T-cell (primary cell): ENCODE results near the gene NOL11. TPM values are rescaled to one million over a fixed set of nuclear protein-coding genes. Genes with fewer than 3 reads are reported as not detected.
"Not testable (repeated sequence)": the region's sequence is repeated elsewhere in the genome, so short reads cannot be mapped to it uniquely, and the experiment has no call there.

Source experiments
- ATAC-seq, 4 experiments: fragments of 200-7000 bp in 3 of 4; fragments of 150-1000 bp in 1 of 4; cut with Tn5 transposase; replicated peaks in 1 of 4; 1 replicate in 3 of 4; 2 replicates in 1 of 4; pipeline ENCODE4 v1.10.0; 2021; ENCODE audit warnings: moderate library complexity in 3 of 4, mild to moderate bottlenecking in 2 of 4, moderate number of reproducible peaks in 1 of 4
- CTCF ChIA-PET, 2 donors: fragments of 300-600 bp; sonication (Branson Sonifier 250); formaldehyde crosslinking; loops; one replicate each; lab custom pipeline; 2022; ENCODE audit warnings: antibody characterized with exemption in 2 of 2; lab: Charles Lee
- POLR2A ChIA-PET, 2 donors: fragments of 300-600 bp; sonication (Branson Sonifier 250); formaldehyde crosslinking; loops; one replicate each; lab custom pipeline; 2022; ENCODE audit warnings: antibody characterized with exemption in 2 of 2; lab: Charles Lee
- DNase-seq, 35 experiments: peaks; one replicate each; pipeline versions ENCODE4 v3.0.0 to v3.0.0-alpha.2; 2013 to 2023
- H3K27ac ChIP-seq: one replicate; pipeline ENCODE4 v1.5.1; 2013; ENCODE audit warnings: low read length
- H3K27me3 ChIP-seq, 2 experiments: replicated peaks in 1 of 2; 1 replicate in 1 of 2; 2 replicates in 1 of 2; pipeline versions ENCODE4 v1.6.1 to v1.7.0; 2013; ENCODE audit warnings: low read length in 1 of 2, mixed read lengths in 1 of 2; ENCODE audit not compliant: control insufficient read depth in 2 of 2, insufficient read depth in 2 of 2; ENCODE audit errors: extremely low read depth in 1 of 2
- H3K36me3 ChIP-seq, 2 donors: 1 replicate in 1 of 2; 2 replicates in 1 of 2; pipeline versions ENCODE4 v1.6.1 to v1.7.0; 2013; ENCODE audit warnings: low read length in 1 of 2; ENCODE audit not compliant: control insufficient read depth in 2 of 2, insufficient read depth in 1 of 2; ENCODE audit errors: extremely low read depth in 1 of 2
- H3K4me1 ChIP-seq, 2 experiments: 1 replicate in 1 of 2; 2 replicates in 1 of 2; pipeline versions ENCODE4 v1.6.1 to v1.7.0; 2013; ENCODE audit warnings: low read length in 2 of 2, mixed read lengths in 1 of 2; ENCODE audit not compliant: insufficient read depth in 2 of 2, control insufficient read depth in 1 of 2; ENCODE audit errors: extremely low read depth in 1 of 2
- H3K4me3 ChIP-seq, 2 donors: 1 replicate in 1 of 2; 2 replicates in 1 of 2; pipeline versions ENCODE4 v1.5.1 to v1.7.0; 2013; ENCODE audit warnings: mild to moderate bottlenecking in 2 of 2, low read length in 1 of 2, moderate library complexity in 1 of 2; ENCODE audit not compliant: control insufficient read depth in 1 of 2; ENCODE audit errors: extremely low read depth in 1 of 2
- H3K9me3 ChIP-seq: 2 replicates; pipeline ENCODE4 v1.7.0; 2013
- H3K27ac Mint-ChIP-seq, 2 donors: one replicate each; pipeline ENCODE4 v1.8.0; 2020 to 2021; ENCODE audit warnings: mild to moderate bottlenecking in 2 of 2, mixed read lengths in 2 of 2
- H3K27me3 Mint-ChIP-seq, 2 donors: one replicate each; pipeline ENCODE4 v1.8.0; 2021 to 2022; ENCODE audit warnings: mixed read lengths in 2 of 2
- H3K36me3 Mint-ChIP-seq: one replicate; pipeline ENCODE4 v1.8.0; 2021; ENCODE audit warnings: mixed read lengths
- H3K4me1 Mint-ChIP-seq, 3 donors: one replicate each; pipeline ENCODE4 v1.8.0; 2020 to 2022; ENCODE audit warnings: mixed read lengths in 3 of 3, mild to moderate bottlenecking in 1 of 3
- H3K4me3 Mint-ChIP-seq, 3 donors: one replicate each; pipeline ENCODE4 v1.8.0; 2020 to 2022; ENCODE audit warnings: mild to moderate bottlenecking in 3 of 3, mixed read lengths in 3 of 3, moderate library complexity in 3 of 3
- H3K9me3 Mint-ChIP-seq, 3 donors: one replicate each; pipeline ENCODE4 v1.8.0; 2020 to 2022; ENCODE audit warnings: mixed read lengths in 3 of 3
- WGBS: methylation state at CpG from one replicate; pipeline ENCODE4 v1.1.5; 2013; ENCODE audit warnings: missing lambda C conversion rate; ENCODE audit not compliant: insufficient coverage; 5-methylcytosine and 5-hydroxymethylcytosine counted together
- total RNA-seq, 35 experiments: library from RNA in 6 of 35; stranded (reverse) in 6 of 35; fragments of 120-200 nt in 1 of 35; gene quantifications; one replicate each; pipeline versions ENCODE4 v1.2.1 to v1.2.4 and lab custom pipeline; 2013 to 2026

NOL11 gene
- total RNA-seq, 5 donors from 2014 or later (not counting 1 experiment from before 2014, with no cell fraction given), result 52.0 to 69.0 (median 58.8) TPM

DNA sequence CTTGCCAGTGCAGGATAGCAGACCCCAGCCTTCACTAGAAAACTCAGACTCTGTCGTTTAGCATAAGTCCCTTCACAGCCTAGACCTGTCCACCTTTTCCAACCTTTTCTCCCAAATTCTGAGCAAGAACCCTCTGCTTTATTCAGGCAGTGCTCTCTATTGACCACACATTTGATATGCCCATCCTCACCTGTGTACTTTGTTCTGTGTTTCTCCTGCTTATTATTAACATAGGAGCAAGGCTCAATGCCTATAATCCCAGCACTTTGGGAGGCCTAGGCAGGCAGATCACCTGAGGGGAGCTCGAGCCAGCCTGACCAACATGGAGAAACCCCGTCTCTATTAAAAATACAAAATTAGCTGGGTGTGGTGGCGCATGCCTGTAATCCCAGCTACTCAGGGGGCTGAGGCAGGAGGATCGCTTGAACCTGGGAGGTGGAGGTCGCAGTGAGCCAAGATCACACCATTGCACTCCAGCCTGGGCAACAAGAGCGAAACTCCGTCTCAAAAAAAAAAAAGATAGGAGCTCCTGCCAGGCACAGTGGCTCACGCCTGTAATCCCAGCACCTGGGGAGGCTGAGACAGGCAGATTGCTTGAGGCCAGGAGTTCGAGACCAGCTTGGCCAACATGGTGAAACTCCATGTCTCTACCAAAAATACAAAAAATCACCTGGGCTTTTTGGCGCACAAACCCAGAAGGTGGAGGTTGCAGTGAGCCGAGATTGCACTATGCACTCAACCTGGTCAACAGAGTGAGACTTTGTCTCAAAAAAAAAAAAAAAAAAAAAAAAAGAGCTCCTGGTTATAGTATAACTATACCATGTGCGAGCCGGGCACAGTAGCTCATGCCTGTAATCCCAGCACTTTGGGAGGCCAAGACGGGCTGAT, 9.7 kb downstream of the NOL11 start:
- not testable (repeated sequence) for H3K4me3 ChIP-seq, H3K9me3 ChIP-seq, ATAC-seq, H3K9me3 Mint-ChIP-seq, H3K27me3 ChIP-seq, H3K27ac ChIP-seq, H3K27me3 Mint-ChIP-seq, DNase-seq
- WGBS, result 100% methylated on average over 5 of the region's 15 CpGs
- POLR2A ChIA-PET, result interaction anchor here (0.6 kb wide), 3 partner anchors 376 to 704 kb away, joined by 3 to 5 read pairs (median 3); no protein-coding TSS in a partner anchor
- H3K4me1 ChIP-seq, result peaks cover 11 to 18% of the 10 kb centered on the region in 2 experiments
- Mint-ChIP-seq H3K4me3 (peak overlapping the region in 1 of 3 donors; percentile 64), H3K4me1 (peaks cover 30 to 43% (median 34%) of the 10 kb centered on the region in 3 donors), H3K27ac (peak overlapping the region; percentile 79 to 88), H3K36me3 (peaks cover 60% of the 10 kb centered on the region)
- peaks cover 9 to 76% of the 10 kb centered on the region in 2 donors for H3K36me3 ChIP-seq
- CTCF ChIA-PET, result interaction anchor here (0.6 kb wide), 2 partner anchors 10 to 237 kb away, joined by 4 to 6 read pairs; no protein-coding TSS in a partner anchor

DNA sequence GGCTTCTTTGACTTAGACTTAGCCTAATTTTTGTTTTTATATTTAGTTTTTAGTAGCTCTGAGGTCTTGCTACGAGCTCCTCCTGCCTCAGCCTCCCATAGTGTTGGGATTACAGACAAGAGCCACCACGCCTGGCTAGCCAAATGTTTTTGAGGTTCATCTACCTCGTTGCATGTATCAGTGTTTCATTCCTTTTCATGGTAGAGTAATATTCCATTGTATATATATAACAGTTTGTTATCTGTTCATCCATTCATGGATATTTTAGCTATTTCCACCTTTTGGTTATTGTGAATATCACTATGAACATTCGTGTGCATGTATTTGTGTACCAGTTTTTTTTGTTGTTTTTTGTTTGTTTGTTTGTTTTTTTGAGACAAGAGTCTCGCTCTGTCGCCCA, 12.2 kb downstream of the NOL11 start:
- no peak for ATAC-seq
- 94% methylated on average over 4 of the region's 6 CpGs for WGBS
- no peak overlapping the region for H3K27ac ChIP-seq
- H3K27me3 Mint-ChIP-seq, result no peaks in the 10 kb centered on the region
- no peak overlapping the region for H3K27ac Mint-ChIP-seq
- peaks cover 47 to 54% (median 48%) of the 10 kb centered on the region in 3 donors for H3K4me1 Mint-ChIP-seq
- peaks cover 68% of the 10 kb centered on the region for H3K36me3 Mint-ChIP-seq
- no peak overlapping the region for H3K4me3 Mint-ChIP-seq
- no peak overlapping the region for H3K4me3 ChIP-seq
- peaks cover 10 to 11% of the 10 kb centered on the region in 2 experiments for H3K4me1 ChIP-seq
- H3K27me3 ChIP-seq, result no peaks in the 10 kb centered on the region
- no peaks in the 10 kb centered on the region for H3K9me3 Mint-ChIP-seq
- no peak for DNase-seq
- ChIA-PET POLR2A (interaction anchor here (0.6 kb wide), 2 partner anchors 18 to 354 kb away, joined by 3 to 4 read pairs; no protein-coding TSS in a partner anchor), CTCF (interaction anchor here in 1 of 2 donors (0.6 kb wide), 1 partner anchor 9 kb away, joined by 3 read pairs; no protein-coding TSS in a partner anchor)
- no peaks in the 10 kb centered on the region for H3K9me3 ChIP-seq
- H3K36me3 ChIP-seq, result peaks cover 10 to 81% of the 10 kb centered on the region in 2 donors

DNA sequence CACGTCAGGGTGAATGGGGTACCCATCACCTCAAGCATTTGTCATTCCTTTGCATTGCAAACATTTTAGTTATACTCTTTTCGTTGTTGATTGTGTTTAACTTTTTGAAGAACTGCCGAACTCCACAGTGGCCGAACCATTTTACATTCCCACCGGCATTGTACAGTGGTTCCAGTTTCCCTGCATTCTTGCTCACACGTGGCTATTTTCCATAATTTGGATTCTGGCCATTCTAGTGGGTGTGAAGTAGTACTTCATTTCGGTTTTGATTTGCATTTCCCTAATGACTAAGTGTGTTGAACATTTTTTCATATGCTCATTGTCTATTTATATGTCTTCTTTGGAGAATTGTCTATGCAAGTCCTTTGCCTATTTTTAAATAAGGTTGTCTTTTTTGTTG, 13.0 kb downstream of the NOL11 start:
- Mint-ChIP-seq H3K9me3 (no peaks in the 10 kb centered on the region), H3K27me3 (no peaks in the 10 kb centered on the region), H3K36me3 (peaks cover 61% of the 10 kb centered on the region), H3K27ac (no peak overlapping the region), H3K4me1 (peaks cover 39 to 47% (median 40%) of the 10 kb centered on the region in 3 donors), H3K4me3 (no peak overlapping the region)
- ATAC-seq (no peak), DNase-seq (no peak)
- CTCF ChIA-PET, result no interaction called here
- Histone ChIP-seq H3K36me3 (peaks cover 10 to 81% of the 10 kb centered on the region in 2 donors), H3K4me1 (peaks cover 3 to 5% of the 10 kb centered on the region in 2 experiments), H3K27ac (no peak overlapping the region), H3K4me3 (no peak overlapping the region), H3K27me3 (no peaks in the 10 kb centered on the region), H3K9me3 (no peaks in the 10 kb centered on the region)
- POLR2A ChIA-PET, result no interaction called here
- WGBS, result no CpG with 5 or more reads among the region's 7 CpGs

DNA sequence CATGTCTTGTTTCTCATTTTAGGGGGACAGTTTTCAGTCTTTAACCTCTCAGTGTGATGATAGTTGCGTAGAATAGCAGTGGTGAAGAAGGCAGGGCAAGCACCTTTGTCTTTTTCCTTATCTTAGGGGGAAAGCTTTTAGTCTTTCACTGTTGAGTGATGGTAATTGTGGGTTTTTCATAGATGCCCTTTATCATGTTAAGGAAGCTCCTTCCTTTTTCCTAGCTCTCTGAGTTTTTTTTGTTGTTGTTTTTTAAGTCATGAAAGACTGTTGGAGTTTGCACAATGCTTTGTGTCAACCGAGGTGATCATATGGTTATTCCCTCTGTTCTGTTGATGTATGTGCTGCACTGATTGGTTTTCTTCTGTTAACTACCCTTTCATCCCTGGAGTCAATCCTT, 15.7 kb downstream of the NOL11 start:
- no CpG with 5 or more reads among the region's 2 CpGs for WGBS
- H3K27ac ChIP-seq, result no peak overlapping the region
- H3K27me3 Mint-ChIP-seq, result no peaks in the 10 kb centered on the region
- H3K4me3 ChIP-seq, result no peak overlapping the region
- DNase-seq (no peak), ATAC-seq (no peak)
- H3K9me3 Mint-ChIP-seq, result no peaks in the 10 kb centered on the region
- no peaks in the 10 kb centered on the region for H3K4me1 ChIP-seq
- H3K36me3 Mint-ChIP-seq, result peaks cover 67% of the 10 kb centered on the region
- POLR2A ChIA-PET, result interaction anchor here in 1 of 2 donors (0.6 kb wide), 1 partner anchor 242 kb away, joined by 4 read pairs; no protein-coding TSS in a partner anchor
- peaks cover 9 to 83% of the 10 kb centered on the region in 2 donors for H3K36me3 ChIP-seq
- no peak overlapping the region for H3K4me3 Mint-ChIP-seq
- peaks cover 25 to 30% (median 26%) of the 10 kb centered on the region in 3 donors for H3K4me1 Mint-ChIP-seq
- no peaks in the 10 kb centered on the region for H3K9me3 ChIP-seq
- H3K27ac Mint-ChIP-seq, result peak overlapping the region; percentile 19 to 44
- no peaks in the 10 kb centered on the region for H3K27me3 ChIP-seq
- CTCF ChIA-PET, result no interaction called here

DNA sequence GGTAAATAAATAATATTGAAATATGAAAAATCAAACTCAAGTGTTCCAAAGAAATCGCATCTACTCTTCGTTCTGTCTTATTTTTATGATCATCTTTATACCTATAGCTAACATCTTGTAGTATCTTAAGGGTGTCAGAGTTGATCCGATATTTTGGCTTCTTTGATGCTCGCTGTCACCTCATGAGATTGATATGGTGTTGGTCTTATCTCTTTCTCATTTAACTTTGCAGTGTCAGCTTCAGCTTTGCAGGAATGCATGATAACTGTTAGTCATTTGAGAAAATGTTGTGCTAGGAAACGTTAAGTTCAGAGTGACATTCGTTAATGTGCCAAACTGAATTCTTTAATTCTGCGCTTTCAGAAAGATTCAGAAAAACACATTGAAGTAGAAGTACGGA, 19.4 kb downstream of the NOL11 start:
- ChIA-PET CTCF (no interaction called here), POLR2A (no interaction called here)
- Mint-ChIP-seq H3K27ac (no peak overlapping the region), H3K9me3 (no peaks in the 10 kb centered on the region), H3K4me3 (no peak overlapping the region), H3K4me1 (peaks cover 19 to 22% (median 19%) of the 10 kb centered on the region in 3 donors), H3K36me3 (peaks cover 53% of the 10 kb centered on the region), H3K27me3 (no peaks in the 10 kb centered on the region)
- no peaks in the 10 kb centered on the region for H3K27me3 ChIP-seq
- 100% methylated on average over 4 of the region's 8 CpGs for WGBS
- H3K36me3 ChIP-seq, result peaks cover 15 to 87% of the 10 kb centered on the region in 2 donors
- no peak overlapping the region for H3K4me3 ChIP-seq
- H3K4me1 ChIP-seq, result no peaks in the 10 kb centered on the region
- DNase-seq (no peak), ATAC-seq (no peak)
- H3K27ac ChIP-seq, result no peak overlapping the region
- H3K9me3 ChIP-seq, result no peaks in the 10 kb centered on the region

DNA sequence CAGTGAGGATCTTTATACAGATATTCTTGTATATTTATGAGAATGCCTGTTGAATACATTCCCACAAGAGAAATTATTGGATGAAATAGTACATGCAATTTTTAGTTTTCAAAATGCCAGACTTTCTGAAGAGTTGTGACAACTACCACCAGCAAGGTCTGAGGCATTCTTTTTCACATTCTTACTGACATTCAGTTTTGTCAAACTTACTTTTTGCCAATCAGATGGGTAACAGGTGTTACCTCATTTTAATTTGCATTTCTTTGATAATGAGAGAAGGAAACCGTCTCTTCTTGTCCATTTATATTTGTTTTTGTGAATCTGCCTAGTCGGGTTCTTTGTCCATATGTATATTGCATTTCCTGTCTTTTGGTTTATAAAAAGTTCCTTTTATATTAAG, 24.3 kb downstream of the NOL11 start:
- H3K4me3 Mint-ChIP-seq, result no peak overlapping the region
- H3K9me3 ChIP-seq, result no peaks in the 10 kb centered on the region
- peaks cover 42% of the 10 kb centered on the region for H3K36me3 Mint-ChIP-seq
- ChIA-PET CTCF (no interaction called here), POLR2A (no interaction called here)
- no peak overlapping the region for H3K27ac ChIP-seq
- no peak for ATAC-seq
- no peaks in the 10 kb centered on the region for H3K4me1 ChIP-seq
- peaks cover 9 to 78% of the 10 kb centered on the region in 2 donors for H3K36me3 ChIP-seq
- H3K9me3 Mint-ChIP-seq, result no peaks in the 10 kb centered on the region
- H3K27ac Mint-ChIP-seq, result no peak overlapping the region
- DNase-seq, result no peak
- no peaks in the 10 kb centered on the region for H3K27me3 ChIP-seq
- H3K27me3 Mint-ChIP-seq, result no peaks in the 10 kb centered on the region
- WGBS, result no CpG with 5 or more reads among the region's 2 CpGs
- H3K4me1 Mint-ChIP-seq, result peaks cover 0 to 4% (median 0%) of the 10 kb centered on the region in 3 donors
- no peak overlapping the region for H3K4me3 ChIP-seq
